NCI-H2227 treated with DMSO at 0.1 percent for 48 hours (cell line): ENCODE measurements around the gene MAP4K1.

Source experiments
- DNase-seq: peaks from one replicate; lab custom pipeline; 2025; lab: John Stamatoyannopoulos, UW

The MAP4K1 gene

GRCh38 chr19:38617764-38618589 lies at the start of gene MAP4K1:
Gene MAP4K1, minus strand, starts transcription at chr19:38617953. Its CDS starts 58 bp downstream, at chr19:38617895.
- DNase-seq: peak; percentile 94

DNA sequence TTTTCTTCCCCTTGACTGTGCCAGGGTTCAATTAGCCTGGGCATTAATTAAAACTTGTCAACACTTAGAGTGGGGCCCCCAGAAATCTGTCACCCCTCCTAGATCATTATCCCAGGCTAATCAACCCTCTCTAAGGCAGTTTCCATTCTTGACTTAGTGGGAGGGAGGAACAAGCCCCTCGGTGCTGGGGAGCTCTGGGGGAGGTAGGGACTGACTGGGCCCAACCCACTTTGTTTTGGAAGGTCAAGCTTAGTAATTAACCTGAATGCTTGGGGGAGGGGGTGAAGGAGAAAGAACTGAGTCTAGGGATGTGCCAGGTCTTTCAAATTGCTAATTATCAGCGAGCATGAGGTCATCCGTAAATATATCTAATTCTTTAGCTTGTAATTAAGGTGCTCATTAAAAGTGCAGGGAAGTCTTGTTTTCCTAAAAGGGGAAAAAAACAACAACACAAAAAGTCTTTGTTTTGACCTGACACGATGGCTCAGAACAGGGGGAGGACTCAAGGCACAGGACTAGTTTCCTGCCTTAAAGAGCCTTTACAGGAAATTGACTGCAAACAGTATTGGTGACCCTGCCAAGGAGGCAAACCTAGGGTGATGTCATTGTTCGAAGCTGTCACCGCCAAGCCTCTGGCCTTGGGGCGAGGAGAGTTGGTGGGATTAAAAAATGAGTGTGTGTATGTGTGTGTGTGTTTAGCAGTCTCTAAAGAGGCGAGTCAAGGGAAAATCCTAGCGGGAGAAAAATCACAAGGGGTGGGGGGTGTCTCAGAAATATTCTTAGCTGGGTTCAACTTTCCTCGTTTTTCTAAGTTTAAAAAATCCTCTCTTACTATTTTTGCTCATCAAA lies 49.1 kb upstream of the MAP4K1 start:
- DNase-seq: peak; percentile 81

GRCh38 chr19:38665950-38666662 lies 48.4 kb upstream of the MAP4K1 start:
- DNase-seq: no peak

- DNase-seq: no peak
Measured at GRCh38 chr19:38665219-38665931, 47.6 kb upstream of the MAP4K1 start.

DNA sequence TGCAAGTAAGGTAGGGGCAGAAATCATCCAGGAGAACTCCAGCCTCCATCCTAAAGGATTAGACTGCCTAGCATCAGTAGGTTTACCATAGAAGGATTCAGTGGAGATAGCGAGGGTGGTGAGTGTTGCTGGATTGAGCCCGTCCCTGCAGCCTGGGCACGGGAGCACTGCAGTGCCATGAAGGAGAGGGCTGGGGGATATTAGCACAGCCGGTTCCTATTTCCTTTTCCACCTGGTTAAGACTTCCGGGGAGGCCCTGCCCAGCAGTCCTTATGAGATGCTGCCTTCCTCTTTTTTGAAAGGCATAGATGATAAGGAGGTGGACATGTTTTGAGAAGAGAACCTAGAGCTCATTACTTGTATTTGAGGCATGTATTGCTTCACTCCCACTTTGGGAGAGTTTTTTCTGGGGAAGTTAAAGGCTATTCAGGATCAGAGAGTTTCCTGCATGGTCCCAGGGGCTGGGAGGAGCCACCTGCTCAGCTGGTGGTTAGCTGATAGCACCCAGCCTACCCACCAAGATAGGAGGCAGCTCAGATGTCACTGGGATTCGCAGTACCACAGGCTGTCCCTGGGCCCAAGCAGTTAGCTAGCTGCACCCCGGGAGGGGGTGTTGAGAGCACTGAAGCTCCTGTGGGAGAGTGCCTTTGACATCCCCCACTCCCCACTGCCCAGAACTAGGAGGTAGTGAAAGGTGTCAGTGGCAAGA lies 46.9 kb upstream of the MAP4K1 start:
- no peak for DNase-seq

DNA sequence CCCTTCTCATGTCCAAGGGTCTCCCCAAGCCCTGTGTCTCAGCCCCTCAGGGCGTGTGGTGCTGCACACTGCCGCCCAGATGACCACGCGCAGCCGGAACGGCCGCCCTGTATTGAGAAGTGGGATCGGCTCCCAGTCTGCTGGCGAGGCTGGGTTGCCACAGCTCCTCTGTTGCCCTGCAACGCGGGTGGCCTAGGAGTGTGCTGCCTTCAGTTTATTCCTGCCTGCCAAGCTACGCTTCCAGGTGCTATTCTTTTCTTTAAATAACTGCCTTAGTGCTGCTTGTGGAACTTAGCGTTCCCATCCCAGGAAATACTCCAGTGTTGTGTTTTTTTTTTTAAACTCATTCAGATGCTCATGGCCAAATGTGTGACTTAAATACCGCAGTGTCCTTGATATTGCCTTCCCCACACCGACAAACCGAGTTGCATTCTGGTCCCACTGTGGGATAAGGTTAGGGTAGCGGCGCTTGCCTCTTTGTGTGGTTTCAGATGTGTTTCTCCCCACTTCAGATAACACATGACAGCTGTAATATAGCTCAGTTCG lies 46.3 kb upstream of the MAP4K1 start:
- no peak for DNase-seq

DNA sequence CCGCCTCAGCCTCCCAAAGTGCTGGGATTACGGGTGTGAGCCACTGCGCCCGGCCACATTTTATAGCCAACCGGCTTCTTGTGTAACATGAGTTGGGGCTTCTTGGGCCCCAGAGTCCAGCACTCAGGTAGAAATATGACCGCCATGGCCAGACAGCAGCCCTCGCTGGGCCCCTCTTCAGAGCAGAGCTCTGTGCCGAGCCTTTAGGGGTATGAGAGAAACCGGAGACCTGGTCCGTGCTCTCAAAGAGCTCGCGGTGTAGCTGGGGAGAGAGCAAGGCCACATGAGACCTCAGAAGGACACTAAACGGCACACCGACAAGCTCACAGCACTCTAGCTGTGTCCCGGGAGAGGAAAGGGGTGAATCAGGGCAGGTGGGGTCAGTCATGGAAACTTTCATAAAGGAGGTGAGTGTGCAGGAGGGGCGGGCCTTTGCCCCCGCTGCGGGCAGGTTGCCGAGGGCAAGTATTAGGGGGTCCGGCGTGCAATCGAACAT lies 45.5 kb upstream of the MAP4K1 start:
- DNase-seq: no peak

DNA sequence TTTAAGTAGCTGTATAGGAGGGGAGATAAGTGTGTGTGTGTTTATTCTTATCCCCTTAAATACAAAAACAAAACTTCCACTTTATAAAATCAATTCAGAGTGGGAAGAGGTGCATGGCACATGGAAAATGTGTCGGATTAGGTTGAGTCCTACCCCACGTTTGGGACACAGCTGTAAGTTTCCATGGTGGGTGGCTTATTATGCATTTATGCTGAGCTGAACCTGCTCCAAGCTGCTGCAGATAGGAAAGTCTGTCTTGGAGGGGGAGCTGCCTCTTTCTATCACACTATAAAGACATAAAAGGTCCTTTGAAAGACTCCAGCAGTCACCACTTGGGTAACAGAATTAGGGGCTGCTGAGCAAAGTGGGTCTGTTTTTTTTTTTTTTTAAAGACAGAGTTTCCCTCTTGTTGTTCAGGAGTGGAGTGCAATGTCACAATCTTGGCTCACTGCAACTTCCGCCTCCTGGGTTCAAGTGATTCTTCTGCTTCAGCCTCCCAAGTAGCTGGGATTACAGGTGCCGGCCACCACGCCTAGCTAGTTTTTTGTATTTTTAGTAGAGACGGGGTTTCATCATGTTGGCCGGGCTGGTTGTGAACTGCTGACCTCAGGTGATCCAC lies 44.9 kb upstream of the MAP4K1 start:
- no peak for DNase-seq

- DNase-seq: no peak
Measured at GRCh38 chr19:38661996-38662395, 44.2 kb upstream of the MAP4K1 start.

DNA sequence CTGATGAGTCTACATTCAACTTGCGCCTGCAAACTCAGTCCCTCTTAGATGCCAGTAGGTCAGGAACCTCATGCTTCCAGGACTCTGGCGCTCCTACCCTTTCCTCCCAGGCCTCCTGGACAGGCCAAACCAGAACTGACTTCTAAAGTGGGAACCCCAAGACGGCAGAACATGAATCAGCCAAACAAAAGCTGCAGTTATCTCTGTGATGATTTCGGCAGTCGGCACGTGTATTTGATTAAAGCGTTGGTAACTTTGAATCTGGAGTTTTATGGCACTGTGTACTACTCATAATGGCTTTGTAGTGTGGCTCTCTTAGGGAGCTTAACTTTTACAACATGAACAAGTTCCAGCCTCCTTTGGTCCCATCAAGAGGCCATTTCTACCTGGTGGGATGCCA lies 43.4 kb upstream of the MAP4K1 start:
- DNase-seq: no peak

DNA sequence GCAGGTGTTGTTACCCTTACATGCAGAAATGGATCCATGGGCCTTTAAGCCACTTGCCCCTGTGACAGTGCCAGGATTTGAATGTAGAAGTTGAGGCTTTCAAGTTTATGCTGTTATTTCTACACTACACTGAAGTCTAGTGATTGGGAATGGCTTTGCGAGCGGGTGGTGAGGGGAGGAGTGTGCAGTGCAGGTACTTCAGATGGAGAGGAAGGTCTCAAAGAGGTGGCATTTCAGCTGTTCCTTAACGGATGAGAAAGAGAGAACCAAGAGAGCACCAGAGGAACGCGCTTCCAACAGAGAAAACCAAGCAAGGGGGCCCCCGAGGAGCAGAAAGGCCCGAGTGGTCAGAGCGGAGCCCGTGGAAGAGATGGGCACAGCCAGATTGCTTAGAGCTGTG lies 43.0 kb upstream of the MAP4K1 start:
- DNase-seq: no peak

- DNase-seq: no peak
Measured at GRCh38 chr19:38658462-38659306, 40.9 kb upstream of the MAP4K1 start.

DNA sequence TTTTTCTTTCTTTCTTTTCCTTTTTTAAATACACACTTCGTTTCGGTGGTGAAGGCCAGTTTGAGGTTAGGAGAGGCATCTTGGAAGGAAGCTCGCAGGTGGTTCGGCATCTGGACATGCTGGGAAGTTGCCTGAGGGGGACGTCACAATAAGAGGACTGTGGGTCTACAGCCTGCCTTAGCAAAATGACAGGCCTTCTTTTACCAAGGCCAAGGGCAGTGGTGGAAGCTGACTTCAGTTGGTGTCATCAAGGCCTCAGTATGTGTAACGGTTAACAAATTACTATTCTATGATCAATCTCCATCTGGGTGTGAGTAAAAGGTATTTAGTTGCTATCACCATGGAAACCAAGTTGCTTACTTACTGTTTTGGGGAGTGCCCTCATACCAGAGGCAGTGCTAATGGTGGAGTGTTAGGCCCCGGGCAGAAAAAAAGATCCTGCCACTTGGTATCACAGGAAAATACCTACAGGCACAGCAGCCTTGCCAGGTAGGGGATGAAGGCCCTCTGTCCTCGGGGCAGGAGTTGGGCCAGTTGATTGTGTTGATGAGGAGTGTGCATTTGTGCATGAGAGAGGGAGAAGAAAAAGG lies 40.0 kb upstream of the MAP4K1 start:
- DNase-seq: no peak

DNA sequence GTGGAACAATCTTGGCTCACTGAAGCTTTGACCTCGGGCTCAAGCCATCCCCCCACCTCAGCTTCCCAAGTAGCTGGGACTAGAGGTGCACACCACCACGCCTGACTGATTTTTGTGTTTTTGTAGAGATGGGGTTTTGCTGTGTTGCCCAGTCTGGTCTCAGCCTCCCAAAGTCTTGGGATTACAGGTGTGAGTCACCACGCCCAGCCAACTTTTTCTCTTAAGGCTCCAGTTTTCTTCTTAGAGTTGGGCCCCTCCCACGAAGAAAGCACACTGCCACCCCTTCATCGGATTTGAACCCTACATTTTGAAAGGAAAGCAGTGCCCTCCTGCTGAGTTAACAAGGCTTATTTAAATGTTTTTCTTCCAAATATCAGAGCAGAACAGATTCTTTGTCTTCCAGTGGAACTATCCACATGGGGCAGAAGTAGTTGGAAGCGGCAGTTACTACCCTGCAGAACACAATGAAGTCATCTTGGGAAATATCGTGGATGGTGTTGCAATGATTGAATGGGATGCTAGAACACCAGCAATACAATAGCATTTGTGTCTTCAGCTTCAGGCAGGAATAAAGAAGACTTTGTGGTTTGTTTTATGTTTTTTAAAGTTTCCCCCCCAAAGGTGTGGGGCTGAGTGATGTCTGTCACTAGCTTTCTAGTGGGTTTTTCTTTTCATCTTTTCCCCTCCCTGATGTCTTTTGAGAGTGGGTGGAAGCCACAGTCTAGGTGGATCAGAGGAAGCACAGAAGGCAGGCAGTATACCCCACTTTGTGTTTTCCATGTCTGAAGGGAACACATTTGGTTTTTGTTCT lies 38.6 kb upstream of the MAP4K1 start:
- no peak for DNase-seq

- DNase-seq: no peak
Measured at GRCh38 chr19:38655148-38655824, 37.5 kb upstream of the MAP4K1 start.

- peak; percentile 51 for DNase-seq
Measured at GRCh38 chr19:38654628-38655055, 36.9 kb upstream of the MAP4K1 start.

- peak; percentile 85 for DNase-seq
Measured at GRCh38 chr19:38653028-38653571, 35.3 kb upstream of the MAP4K1 start.
